ENCODE data around the gene FAM168B.

Gene FAM168B

GRCh38 chr2:131039908-131040660 is 53.2 kb downstream of the FAM168B start:
- TF ChIP-seq, protein P1, sequence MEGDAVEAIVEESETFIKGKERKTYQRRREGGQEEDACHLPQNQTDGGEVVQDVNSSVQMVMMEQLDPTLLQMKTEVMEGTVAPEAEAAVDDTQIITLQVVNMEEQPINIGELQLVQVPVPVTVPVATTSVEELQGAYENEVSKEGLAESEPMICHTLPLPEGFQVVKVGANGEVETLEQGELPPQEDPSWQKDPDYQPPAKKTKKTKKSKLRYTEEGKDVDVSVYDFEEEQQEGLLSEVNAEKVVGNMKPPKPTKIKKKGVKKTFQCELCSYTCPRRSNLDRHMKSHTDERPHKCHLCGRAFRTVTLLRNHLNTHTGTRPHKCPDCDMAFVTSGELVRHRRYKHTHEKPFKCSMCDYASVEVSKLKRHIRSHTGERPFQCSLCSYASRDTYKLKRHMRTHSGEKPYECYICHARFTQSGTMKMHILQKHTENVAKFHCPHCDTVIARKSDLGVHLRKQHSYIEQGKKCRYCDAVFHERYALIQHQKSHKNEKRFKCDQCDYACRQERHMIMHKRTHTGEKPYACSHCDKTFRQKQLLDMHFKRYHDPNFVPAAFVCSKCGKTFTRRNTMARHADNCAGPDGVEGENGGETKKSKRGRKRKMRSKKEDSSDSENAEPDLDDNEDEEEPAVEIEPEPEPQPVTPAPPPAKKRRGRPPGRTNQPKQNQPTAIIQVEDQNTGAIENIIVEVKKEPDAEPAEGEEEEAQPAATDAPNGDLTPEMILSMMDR (conservative IDR thresholded peaks at IDR 0.05), result no peak

DNA sequence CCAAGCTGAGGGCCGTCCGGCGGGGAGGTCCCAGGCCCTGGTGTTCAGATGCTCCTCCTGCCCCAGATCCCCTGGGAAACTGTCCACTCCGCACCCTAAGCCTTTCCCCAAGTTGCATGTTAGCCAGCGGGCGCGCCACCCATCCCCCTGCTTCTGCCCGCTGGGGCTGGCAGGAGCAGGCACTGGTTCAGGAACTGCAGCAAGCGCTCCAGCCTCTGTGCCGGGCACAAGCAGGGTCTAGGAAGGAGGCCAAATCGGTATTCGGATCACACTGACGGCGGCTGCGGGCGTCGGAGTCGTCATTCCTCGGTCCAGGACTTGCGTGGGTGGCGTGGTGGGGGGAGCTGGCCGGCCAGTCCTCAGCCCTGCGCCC is 53.7 kb downstream of the FAM168B start:
- no peak overlapping the region for H3K27ac ChIP-seq
- TF ChIP-seq, protein P1 (conservative IDR thresholded peaks at IDR 0.05), result no peak

More at GRCh38 chr2:131039908-131040660, 53.2 kb downstream of the FAM168B start:
- H3K27ac ChIP-seq, result no peak overlapping the region

DNA sequence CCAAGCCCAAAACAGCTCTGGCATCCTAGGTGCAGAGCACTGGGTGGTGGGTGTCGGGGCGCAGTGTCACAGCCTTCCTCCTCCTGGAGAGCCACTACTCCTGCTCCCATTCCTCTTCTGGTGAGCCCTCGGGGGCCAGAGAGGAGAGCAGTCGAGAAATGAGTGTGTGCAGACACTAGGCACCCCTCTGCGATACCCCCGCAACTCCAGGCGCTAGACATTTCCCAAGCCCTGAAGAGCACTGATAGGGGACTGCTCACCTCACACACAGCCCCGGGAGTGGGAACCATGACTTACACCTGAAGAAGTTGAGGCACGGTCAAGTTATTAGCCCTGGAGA is 54.2 kb downstream of the FAM168B start:
- TF ChIP-seq, protein P1 (conservative IDR thresholded peaks at IDR 0.05), result no peak
- H3K27ac ChIP-seq, result no peak overlapping the region

- TF ChIP-seq, protein P1 (conservative IDR thresholded peaks at IDR 0.05), result no peak
- H3K27ac ChIP-seq, result no peak overlapping the region
Measured at GRCh38 chr2:131038258-131039100, 54.8 kb downstream of the FAM168B start.

GRCh38 chr2:131037398-131038257 is 55.6 kb downstream of the FAM168B start:
- H3K27ac ChIP-seq, result no peak overlapping the region
- TF ChIP-seq, protein P1 (conservative IDR thresholded peaks at IDR 0.05), result no peak

- no peak overlapping the region for H3K27ac ChIP-seq
- TF ChIP-seq, protein P1 (conservative IDR thresholded peaks at IDR 0.05), result no peak
Measured at GRCh38 chr2:131036696-131037397, 56.4 kb downstream of the FAM168B start.

Data from VCaP (cell line).